Osteocyte (in vitro differentiated cells): ENCODE measurements around the gene SLC35F6. TPM values are rescaled to one million over a fixed set of nuclear protein-coding genes. Genes with fewer than 3 reads are reported as not detected.

Source experiments
- DNase-seq: peaks from one replicate; pipeline ENCODE4 v3.0.0; 2021; ENCODE audit warnings: mixed read lengths; ENCODE audit not compliant: unreplicated experiment; ENCODE audit errors: extremely low spot score
- H3K27ac Mint-ChIP-seq: one replicate; pipeline ENCODE4 v1.8.0; 2021; ENCODE audit warnings: mild to moderate bottlenecking, mixed read lengths; ENCODE audit not compliant: unreplicated experiment
- H3K27me3 Mint-ChIP-seq: one replicate; pipeline ENCODE4 v1.8.0; 2021; ENCODE audit warnings: mixed read lengths; ENCODE audit not compliant: unreplicated experiment
- H3K36me3 Mint-ChIP-seq: one replicate; pipeline ENCODE4 v1.8.0; 2021; ENCODE audit warnings: mixed read lengths; ENCODE audit not compliant: unreplicated experiment
- H3K4me1 Mint-ChIP-seq: one replicate; pipeline ENCODE4 v1.8.0; 2021; ENCODE audit warnings: mixed read lengths; ENCODE audit not compliant: unreplicated experiment
- H3K4me3 Mint-ChIP-seq: one replicate; pipeline ENCODE4 v1.8.0; 2021; ENCODE audit warnings: mild to moderate bottlenecking, moderate library complexity, mixed read lengths; ENCODE audit not compliant: unreplicated experiment
- H3K9me3 Mint-ChIP-seq: one replicate; pipeline ENCODE4 v1.8.0; 2021; ENCODE audit warnings: mixed read lengths; ENCODE audit not compliant: unreplicated experiment
- total RNA-seq: library from RNA; stranded (reverse); gene quantifications from 2 replicates; pipeline ENCODE4 v1.2.1, GENCODE V29; 2021
- TF ChIP-seq, protein P1 (sequence below): fragments of 200-600 bp; sonication (generic); IDR thresholded peaks from 2 replicates; pipeline ENCODE4 v1.5.0; 2021; ENCODE audit warnings: antibody characterized with exemption, mild to moderate bottlenecking, moderate library complexity

The SLC35F6 gene
- total RNA-seq, 1 donor from 2014 or later: 40.5 TPM

GRCh38 chr2:26737221-26737620, 26.9 kb upstream of the SLC35F6 start:
- H3K4me1 Mint-ChIP-seq: peaks cover 20% of the 10 kb centered on the region
- H3K36me3 Mint-ChIP-seq: no peaks in the 10 kb centered on the region
- H3K4me3 Mint-ChIP-seq: no peak overlapping the region
- TF ChIP-seq, protein P1, sequence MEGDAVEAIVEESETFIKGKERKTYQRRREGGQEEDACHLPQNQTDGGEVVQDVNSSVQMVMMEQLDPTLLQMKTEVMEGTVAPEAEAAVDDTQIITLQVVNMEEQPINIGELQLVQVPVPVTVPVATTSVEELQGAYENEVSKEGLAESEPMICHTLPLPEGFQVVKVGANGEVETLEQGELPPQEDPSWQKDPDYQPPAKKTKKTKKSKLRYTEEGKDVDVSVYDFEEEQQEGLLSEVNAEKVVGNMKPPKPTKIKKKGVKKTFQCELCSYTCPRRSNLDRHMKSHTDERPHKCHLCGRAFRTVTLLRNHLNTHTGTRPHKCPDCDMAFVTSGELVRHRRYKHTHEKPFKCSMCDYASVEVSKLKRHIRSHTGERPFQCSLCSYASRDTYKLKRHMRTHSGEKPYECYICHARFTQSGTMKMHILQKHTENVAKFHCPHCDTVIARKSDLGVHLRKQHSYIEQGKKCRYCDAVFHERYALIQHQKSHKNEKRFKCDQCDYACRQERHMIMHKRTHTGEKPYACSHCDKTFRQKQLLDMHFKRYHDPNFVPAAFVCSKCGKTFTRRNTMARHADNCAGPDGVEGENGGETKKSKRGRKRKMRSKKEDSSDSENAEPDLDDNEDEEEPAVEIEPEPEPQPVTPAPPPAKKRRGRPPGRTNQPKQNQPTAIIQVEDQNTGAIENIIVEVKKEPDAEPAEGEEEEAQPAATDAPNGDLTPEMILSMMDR: no peak
- no peaks in the 10 kb centered on the region for H3K9me3 Mint-ChIP-seq
- no peak for DNase-seq
- H3K27me3 Mint-ChIP-seq: peaks cover 17% of the 10 kb centered on the region
- H3K27ac Mint-ChIP-seq: no peak overlapping the region

- Mint-ChIP-seq H3K36me3 (no peaks in the 10 kb centered on the region), H3K27ac (no peak overlapping the region), H3K4me1 (peaks cover 20% of the 10 kb centered on the region), H3K4me3 (no peak overlapping the region), H3K9me3 (no peaks in the 10 kb centered on the region), H3K27me3 (peaks cover 6% of the 10 kb centered on the region)
- TF ChIP-seq, protein P1: no peak
- DNase-seq: no peak
Observed at GRCh38 chr2:26738481-26738880, 25.6 kb upstream of the SLC35F6 start.

DNA sequence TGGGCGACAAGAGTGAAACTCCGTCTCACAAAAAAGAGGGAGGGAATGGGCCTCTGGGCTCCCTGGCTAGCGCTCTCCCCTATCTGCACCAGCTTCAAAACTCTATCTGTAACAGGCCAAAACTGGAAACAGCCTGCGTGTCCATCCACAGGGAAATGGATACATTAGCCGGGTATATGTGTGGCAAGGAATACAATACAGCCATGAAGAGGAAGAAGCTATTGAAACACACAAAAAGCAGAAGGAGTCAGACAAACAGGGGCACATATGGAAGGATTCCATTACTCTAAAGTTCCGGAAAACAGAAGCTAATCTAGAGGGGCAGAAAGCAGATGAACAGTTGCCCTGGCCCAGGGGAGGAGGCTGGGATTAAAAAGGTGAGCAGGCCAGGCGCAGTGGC, 24.6 kb upstream of the SLC35F6 start:
- DNase-seq: no peak
- peaks cover 20% of the 10 kb centered on the region for H3K4me1 Mint-ChIP-seq
- no peaks in the 10 kb centered on the region for H3K9me3 Mint-ChIP-seq

GRCh38 chr2:26740346-26740745, 23.7 kb upstream of the SLC35F6 start:
- no peak for DNase-seq
- Mint-ChIP-seq H3K9me3 (no peaks in the 10 kb centered on the region), H3K36me3 (no peaks in the 10 kb centered on the region)

More for the DNA sequence above, 24.6 kb upstream of the SLC35F6 start:
- peaks cover 4% of the 10 kb centered on the region for H3K27me3 Mint-ChIP-seq
- TF ChIP-seq, protein P1: no peak
- no peaks in the 10 kb centered on the region for H3K36me3 Mint-ChIP-seq
- H3K27ac Mint-ChIP-seq: no peak overlapping the region
- H3K4me3 Mint-ChIP-seq: no peak overlapping the region

DNA sequence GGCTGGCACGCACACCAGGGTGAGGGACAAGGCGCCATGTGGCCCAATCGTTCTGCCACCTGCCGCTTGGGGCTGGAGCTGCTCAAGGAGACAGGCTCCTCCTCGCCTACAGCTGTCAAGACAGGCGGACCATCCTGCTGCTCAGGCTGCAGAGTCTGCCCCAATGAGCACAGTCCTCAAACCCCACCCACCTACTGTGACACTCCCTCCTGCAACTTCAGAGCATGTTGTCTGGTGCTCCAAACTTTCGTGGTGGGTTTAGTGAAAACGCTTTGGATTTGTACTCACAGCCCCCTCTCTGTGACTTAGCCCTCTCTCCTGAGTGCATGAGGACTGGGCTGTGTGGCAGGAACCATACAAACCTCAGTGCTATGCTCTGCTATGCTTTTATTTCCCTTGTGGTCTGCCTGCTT, 23.2 kb upstream of the SLC35F6 start:
- DNase-seq: no peak
- H3K36me3 Mint-ChIP-seq: no peaks in the 10 kb centered on the region
- peaks cover 4% of the 10 kb centered on the region for H3K27me3 Mint-ChIP-seq
- no peak overlapping the region for H3K27ac Mint-ChIP-seq
- TF ChIP-seq, protein P1: no peak
- H3K9me3 Mint-ChIP-seq: no peaks in the 10 kb centered on the region
- H3K4me1 Mint-ChIP-seq: peaks cover 9% of the 10 kb centered on the region
- no peak overlapping the region for H3K4me3 Mint-ChIP-seq

More at GRCh38 chr2:26740346-26740745, 23.7 kb upstream of the SLC35F6 start:
- H3K27ac Mint-ChIP-seq: no peak overlapping the region
- TF ChIP-seq, protein P1: no peak
- H3K4me1 Mint-ChIP-seq: peaks cover 15% of the 10 kb centered on the region
- H3K27me3 Mint-ChIP-seq: peaks cover 4% of the 10 kb centered on the region
- H3K4me3 Mint-ChIP-seq: no peak overlapping the region
